ENCODE data around the gene GDI1. TPM values are rescaled to one million over a fixed set of nuclear protein-coding genes. Genes with fewer than 3 reads are reported as not detected.

The GDI1 gene
- total RNA-seq, 1 experiment from 2014 or later = 137 TPM

- TF ChIP-seq EZH2 (IDR thresholded peaks at IDR 0.05; ENCODE audit: borderline replicate concordance, low read depth, low read length, poor library complexity, severe bottlenecking) (no peak), CTCF (conservative IDR thresholded peaks at IDR 0.05; ENCODE audit: low read depth, low read length) (no peak)
- Histone ChIP-seq H3K27me3 (replicated peaks; ENCODE audit: insufficient read depth, low read depth, low read length, poor library complexity) (no peaks in the 10 kb centered on the region), H3K27ac (ENCODE audit: low read depth, low read length, poor library complexity, severe bottlenecking) (no peak overlapping the region), H3K36me3 (ENCODE audit: insufficient read depth, low read length, poor library complexity, severe bottlenecking) (peaks cover 25% of the 10 kb centered on the region), H3K9me3 (ENCODE audit: low read depth, low read length, poor library complexity, severe bottlenecking) (no peaks in the 10 kb centered on the region), H3K4me1 (ENCODE audit: insufficient read depth, low read length, poor library complexity, severe bottlenecking) (no peaks in the 10 kb centered on the region), H3K4me3 (ENCODE audit: low read depth, low read length, poor library complexity, severe bottlenecking) (no peak overlapping the region)
- no TSS peak for BruUV-seq (replicated peaks)
- intact Hi-C loops (cut with micrococcal nuclease; ENCODE audit: unreplicated experiment) = no loop called here
- DNase-seq (ENCODE audit: low spot score) = peak; percentile 40
- POLR2A ChIA-PET (ENCODE audit: low non-redundant PET) = interaction anchor here (0.7 kb wide), 1 partner anchor 47 kb away, joined by 3 read pairs; no protein-coding TSS in a partner anchor
- CTCF ChIA-PET = no interaction called here
Measured at GRCh38 chrX:154401045-154401799, 35.7 kb upstream of the GDI1 start.

- no peaks in the 10 kb centered on the region for H3K4me1 ChIP-seq (ENCODE audit: insufficient read depth, low read length, poor library complexity, severe bottlenecking)
- TF ChIP-seq CTCF (conservative IDR thresholded peaks at IDR 0.05; ENCODE audit: low read depth, low read length) (no peak), EZH2 (IDR thresholded peaks at IDR 0.05; ENCODE audit: borderline replicate concordance, low read depth, low read length, poor library complexity, severe bottlenecking) (no peak)
- no peak overlapping the region for H3K27ac ChIP-seq (ENCODE audit: low read depth, low read length, poor library complexity, severe bottlenecking)
- ChIA-PET POLR2A (ENCODE audit: low non-redundant PET) (no interaction called here), CTCF (no interaction called here)
- no peaks in the 10 kb centered on the region for H3K9me3 ChIP-seq (ENCODE audit: low read depth, low read length, poor library complexity, severe bottlenecking)
- no peak overlapping the region for H3K4me3 ChIP-seq (ENCODE audit: low read depth, low read length, poor library complexity, severe bottlenecking)
- H3K27me3 ChIP-seq (replicated peaks; ENCODE audit: insufficient read depth, low read depth, low read length, poor library complexity) = no peaks in the 10 kb centered on the region
- DNase-seq (ENCODE audit: low spot score) = peak; percentile 47
- intact Hi-C loops (cut with micrococcal nuclease; ENCODE audit: unreplicated experiment) = no loop called here
- no TSS peak for BruUV-seq (replicated peaks)
- H3K36me3 ChIP-seq (ENCODE audit: insufficient read depth, low read length, poor library complexity, severe bottlenecking) = peaks cover 25% of the 10 kb centered on the region
Measured at GRCh38 chrX:154401918-154402621, 34.9 kb upstream of the GDI1 start.

- ChIA-PET CTCF (no interaction called here), POLR2A (ENCODE audit: low non-redundant PET) (interaction anchor here (0.5 kb wide), 1 partner anchor 21 kb away, joined by 3 read pairs; no protein-coding TSS in a partner anchor)
- Histone ChIP-seq H3K4me1 (ENCODE audit: insufficient read depth, low read length, poor library complexity, severe bottlenecking) (no peaks in the 10 kb centered on the region), H3K27me3 (replicated peaks; ENCODE audit: insufficient read depth, low read depth, low read length, poor library complexity) (no peaks in the 10 kb centered on the region), H3K4me3 (ENCODE audit: low read depth, low read length, poor library complexity, severe bottlenecking) (no peak overlapping the region), H3K9me3 (ENCODE audit: low read depth, low read length, poor library complexity, severe bottlenecking) (no peaks in the 10 kb centered on the region), H3K36me3 (ENCODE audit: insufficient read depth, low read length, poor library complexity, severe bottlenecking) (peaks cover 25% of the 10 kb centered on the region), H3K27ac (ENCODE audit: low read depth, low read length, poor library complexity, severe bottlenecking) (no peak overlapping the region)
- TF ChIP-seq EZH2 (IDR thresholded peaks at IDR 0.05; ENCODE audit: borderline replicate concordance, low read depth, low read length, poor library complexity, severe bottlenecking) (no peak), CTCF (conservative IDR thresholded peaks at IDR 0.05; ENCODE audit: low read depth, low read length) (no peak)
- DNase-seq (ENCODE audit: low spot score) = no peak
- intact Hi-C loops (cut with micrococcal nuclease; ENCODE audit: unreplicated experiment) = no loop called here
- BruUV-seq (replicated peaks) = no TSS peak
Measured at GRCh38 chrX:154402622-154403127, 34.3 kb upstream of the GDI1 start.

Data from A673 (cell line).